Neural progenitor cell (in vitro differentiated cells): ENCODE data around the gene CHD1.

ENCODE experiments used
- EZH2phosphoT487 ChIP-seq: fragments of 200-600 bp; sonication (generic); IDR thresholded peaks from 2 replicates; pipeline ENCODE4 v1.6.1; 2017; ENCODE audit warnings: antibody characterized with exemption
- TF ChIP-seq, protein P1 (sequence below): fragments of 200-600 bp; sonication (generic); IDR thresholded peaks from 2 replicates; pipeline ENCODE4 v1.5.1; 2017; ENCODE audit warnings: antibody characterized with exemption, mild to moderate bottlenecking

DNA sequence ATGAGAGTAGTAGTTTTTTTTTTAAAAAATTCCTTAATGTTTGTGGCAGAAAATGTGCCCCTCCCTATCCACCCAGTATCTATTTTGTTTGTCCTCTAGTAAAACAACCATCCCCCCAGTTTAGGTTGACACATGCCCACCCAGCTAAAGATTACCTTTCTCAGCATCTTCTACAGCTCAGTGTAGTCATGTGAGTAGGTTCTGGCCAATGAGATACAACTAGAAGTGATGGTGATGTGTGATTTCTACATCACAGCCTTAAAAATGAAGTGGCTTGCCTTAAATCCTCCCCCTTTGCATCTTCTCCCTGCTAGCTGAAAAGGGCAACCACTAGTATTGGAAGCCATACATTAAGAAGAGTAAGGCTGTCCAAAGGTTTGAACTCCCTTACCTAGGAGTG, 14.9 kb downstream of the CHD1 start:
- TF ChIP-seq, protein P1, sequence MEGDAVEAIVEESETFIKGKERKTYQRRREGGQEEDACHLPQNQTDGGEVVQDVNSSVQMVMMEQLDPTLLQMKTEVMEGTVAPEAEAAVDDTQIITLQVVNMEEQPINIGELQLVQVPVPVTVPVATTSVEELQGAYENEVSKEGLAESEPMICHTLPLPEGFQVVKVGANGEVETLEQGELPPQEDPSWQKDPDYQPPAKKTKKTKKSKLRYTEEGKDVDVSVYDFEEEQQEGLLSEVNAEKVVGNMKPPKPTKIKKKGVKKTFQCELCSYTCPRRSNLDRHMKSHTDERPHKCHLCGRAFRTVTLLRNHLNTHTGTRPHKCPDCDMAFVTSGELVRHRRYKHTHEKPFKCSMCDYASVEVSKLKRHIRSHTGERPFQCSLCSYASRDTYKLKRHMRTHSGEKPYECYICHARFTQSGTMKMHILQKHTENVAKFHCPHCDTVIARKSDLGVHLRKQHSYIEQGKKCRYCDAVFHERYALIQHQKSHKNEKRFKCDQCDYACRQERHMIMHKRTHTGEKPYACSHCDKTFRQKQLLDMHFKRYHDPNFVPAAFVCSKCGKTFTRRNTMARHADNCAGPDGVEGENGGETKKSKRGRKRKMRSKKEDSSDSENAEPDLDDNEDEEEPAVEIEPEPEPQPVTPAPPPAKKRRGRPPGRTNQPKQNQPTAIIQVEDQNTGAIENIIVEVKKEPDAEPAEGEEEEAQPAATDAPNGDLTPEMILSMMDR: no peak
- no peak for TF ChIP-seq EZH2phosphoT487
